ENCODE measurements around the gene KRTAP10-4.
"Not testable (repeated sequence)": the region's sequence is repeated elsewhere in the genome, so short reads cannot be mapped to it uniquely, and the experiment has no call there.

The KRTAP10-4 gene

GRCh38 chr21:44573630-44574456 is at the start of gene KRTAP10-4:
Gene KRTAP10-4 (plus strand): TSS chr21:44573729. CDS start chr21:44573759, 30 bp downstream.
- not testable (repeated sequence) for DNase-seq (ENCODE audit: low read depth)

GRCh38 chr21:44524414-44525371 is 48.8 kb upstream of the KRTAP10-4 start:
- H3K4me3 ChIP-seq (ENCODE audit: low read depth, low read length) = no peak overlapping the region
- no peak for DNase-seq (ENCODE audit: low read depth)

More at GRCh38 chr21:44573630-44574456, at the start of gene KRTAP10-4:
- not testable (repeated sequence) for H3K4me3 ChIP-seq (ENCODE audit: low read depth, low read length)

GRCh38 chr21:44525391-44526095 is 48.0 kb upstream of the KRTAP10-4 start:
- DNase-seq (ENCODE audit: low read depth) = no peak
- H3K4me3 ChIP-seq (ENCODE audit: low read depth, low read length) = no peak overlapping the region

GRCh38 chr21:44526096-44526997 is 47.2 kb upstream of the KRTAP10-4 start:
- no peak for DNase-seq (ENCODE audit: low read depth)
- no peak overlapping the region for H3K4me3 ChIP-seq (ENCODE audit: low read depth, low read length)

- H3K4me3 ChIP-seq (ENCODE audit: low read depth, low read length) = no peak overlapping the region
- no peak for DNase-seq (ENCODE audit: low read depth)
These were observed 46.2 kb upstream of the KRTAP10-4 start for GRCh38 chr21:44527156-44527982.

- DNase-seq (ENCODE audit: low read depth) = no peak
These were observed 45.4 kb upstream of the KRTAP10-4 start for GRCh38 chr21:44527983-44528633.

GRCh38 chr21:44528634-44528995 is 44.9 kb upstream of the KRTAP10-4 start:
- no peak overlapping the region for H3K4me3 ChIP-seq (ENCODE audit: low read depth, low read length)
- no peak for DNase-seq (ENCODE audit: low read depth)

More at GRCh38 chr21:44527983-44528633, 45.4 kb upstream of the KRTAP10-4 start:
- H3K4me3 ChIP-seq (ENCODE audit: low read depth, low read length) = no peak overlapping the region

GRCh38 chr21:44529011-44529421 is 44.5 kb upstream of the KRTAP10-4 start:
- no peak for DNase-seq (ENCODE audit: low read depth)

GRCh38 chr21:44529503-44530125 is 43.9 kb upstream of the KRTAP10-4 start:
- DNase-seq (ENCODE audit: low read depth) = no peak
- H3K4me3 ChIP-seq (ENCODE audit: low read depth, low read length) = no peak overlapping the region

More at GRCh38 chr21:44529011-44529421, 44.5 kb upstream of the KRTAP10-4 start:
- H3K4me3 ChIP-seq (ENCODE audit: low read depth, low read length) = no peak overlapping the region

- H3K4me3 ChIP-seq (ENCODE audit: low read depth, low read length) = no peak overlapping the region
- DNase-seq (ENCODE audit: low read depth) = no peak
These were observed 43.2 kb upstream of the KRTAP10-4 start for GRCh38 chr21:44530221-44530902.

- DNase-seq (ENCODE audit: low read depth) = no peak
- no peak overlapping the region for H3K4me3 ChIP-seq (ENCODE audit: low read depth, low read length)
These were observed 42.5 kb upstream of the KRTAP10-4 start for GRCh38 chr21:44530903-44531605.

GRCh38 chr21:44531606-44532564 is 41.6 kb upstream of the KRTAP10-4 start:
- DNase-seq (ENCODE audit: low read depth) = no peak
- H3K4me3 ChIP-seq (ENCODE audit: low read depth, low read length) = no peak overlapping the region

GRCh38 chr21:44532712-44533111 is 40.8 kb upstream of the KRTAP10-4 start:
- H3K4me3 ChIP-seq (ENCODE audit: low read depth, low read length) = no peak overlapping the region
- DNase-seq (ENCODE audit: low read depth) = no peak

GRCh38 chr21:44533121-44533890 is 40.2 kb upstream of the KRTAP10-4 start:
- no peak overlapping the region for H3K4me3 ChIP-seq (ENCODE audit: low read depth, low read length)
- DNase-seq (ENCODE audit: low read depth) = no peak
